ENCODE data around the gene GYS2.

DNA sequence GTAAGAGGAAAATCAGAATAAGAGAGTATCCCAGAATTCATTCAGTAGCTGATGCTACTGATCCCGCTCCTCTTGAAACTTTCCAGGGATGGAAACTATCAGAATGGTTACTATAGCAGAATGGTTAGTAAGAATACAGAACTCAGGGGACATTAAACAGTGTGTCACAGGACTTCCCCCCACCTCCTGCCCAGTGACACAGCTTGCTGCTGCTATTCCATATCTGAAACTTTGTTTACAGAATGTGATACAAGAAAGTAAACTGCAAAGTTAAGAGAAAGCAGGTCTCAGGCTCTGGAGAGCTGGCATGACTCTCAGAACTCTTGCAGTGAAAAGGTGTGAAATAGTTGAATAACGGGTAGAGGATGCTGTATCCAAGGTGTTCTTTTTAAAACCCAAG is 75.2 kb downstream of the GYS2 start:
- TF ChIP-seq, protein P1, sequence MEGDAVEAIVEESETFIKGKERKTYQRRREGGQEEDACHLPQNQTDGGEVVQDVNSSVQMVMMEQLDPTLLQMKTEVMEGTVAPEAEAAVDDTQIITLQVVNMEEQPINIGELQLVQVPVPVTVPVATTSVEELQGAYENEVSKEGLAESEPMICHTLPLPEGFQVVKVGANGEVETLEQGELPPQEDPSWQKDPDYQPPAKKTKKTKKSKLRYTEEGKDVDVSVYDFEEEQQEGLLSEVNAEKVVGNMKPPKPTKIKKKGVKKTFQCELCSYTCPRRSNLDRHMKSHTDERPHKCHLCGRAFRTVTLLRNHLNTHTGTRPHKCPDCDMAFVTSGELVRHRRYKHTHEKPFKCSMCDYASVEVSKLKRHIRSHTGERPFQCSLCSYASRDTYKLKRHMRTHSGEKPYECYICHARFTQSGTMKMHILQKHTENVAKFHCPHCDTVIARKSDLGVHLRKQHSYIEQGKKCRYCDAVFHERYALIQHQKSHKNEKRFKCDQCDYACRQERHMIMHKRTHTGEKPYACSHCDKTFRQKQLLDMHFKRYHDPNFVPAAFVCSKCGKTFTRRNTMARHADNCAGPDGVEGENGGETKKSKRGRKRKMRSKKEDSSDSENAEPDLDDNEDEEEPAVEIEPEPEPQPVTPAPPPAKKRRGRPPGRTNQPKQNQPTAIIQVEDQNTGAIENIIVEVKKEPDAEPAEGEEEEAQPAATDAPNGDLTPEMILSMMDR (IDR thresholded peaks at IDR 0.05; ENCODE audit: poor library complexity): no peak
- TF ChIP-seq EZH2phosphoT487 (IDR thresholded peaks at IDR 0.05; ENCODE audit: low read depth, severe bottlenecking, unreplicated experiment) (no peak), EZH2 (IDR thresholded peaks at IDR 0.05; ENCODE audit: borderline replicate concordance) (no peak)
